DMS53 (cell line): Measurements from ENCODE around the gene RPL35A.
"Not testable (repeated sequence)": the region's sequence is repeated elsewhere in the genome, so short reads cannot be mapped to it uniquely, and the experiment has no call there.

Experiments used
- DNase-seq: peaks from one replicate; lab custom pipeline; 2025; lab: John Stamatoyannopoulos, UW

Gene RPL35A

DNA sequence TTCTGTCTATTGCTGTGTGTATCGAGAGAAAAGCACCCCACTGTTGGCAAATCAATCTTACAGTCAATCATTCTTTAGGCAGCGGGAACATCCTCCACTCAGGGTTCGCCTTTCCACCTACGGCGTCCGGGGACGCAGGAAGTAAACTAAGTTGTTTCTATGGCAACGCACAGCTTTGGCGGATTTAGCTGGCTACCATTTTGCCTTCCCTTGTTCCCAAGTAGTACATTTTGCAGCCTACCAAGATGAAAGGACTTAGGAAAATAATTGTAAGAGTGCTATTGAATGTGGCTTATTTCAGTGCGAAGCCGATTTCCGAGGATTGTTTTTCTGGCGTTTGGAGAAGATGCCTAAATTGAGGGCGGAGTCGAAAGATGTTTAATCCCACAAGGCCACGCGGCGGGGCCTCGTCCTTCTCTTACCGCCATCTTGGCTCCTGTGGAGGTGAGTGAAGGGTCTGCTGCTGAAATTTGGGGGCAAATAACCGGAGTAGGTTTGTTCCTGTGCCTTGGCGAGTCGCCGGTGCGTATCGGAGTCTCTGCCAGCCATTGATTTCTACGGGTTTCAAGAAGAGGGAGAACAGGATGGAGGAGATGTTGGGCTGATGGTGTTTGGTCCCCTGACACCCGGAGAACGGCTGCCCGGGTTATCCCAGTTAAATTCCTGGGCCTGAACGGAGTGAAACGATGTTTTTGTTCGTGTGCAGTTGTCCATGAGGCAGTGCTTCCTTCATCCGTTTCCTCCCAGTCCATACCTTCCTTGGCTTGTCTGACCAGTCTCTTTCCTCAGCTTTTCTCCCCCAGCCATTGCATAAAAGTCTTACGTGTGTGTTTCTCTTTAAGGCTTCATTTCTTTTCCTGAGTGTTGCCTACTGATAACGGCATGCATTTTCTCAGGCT is at the start of gene RPL35A:
Gene RPL35A, plus strand, starts transcription at position 413 of the 899 bp plus-strand sequence. CDS start 778 bp downstream, outside the sequence.
- peak; percentile 97 for DNase-seq

GRCh38 chr3:197901626-197902025 is 48.4 kb upstream of the RPL35A start:
- no peak for DNase-seq

DNA sequence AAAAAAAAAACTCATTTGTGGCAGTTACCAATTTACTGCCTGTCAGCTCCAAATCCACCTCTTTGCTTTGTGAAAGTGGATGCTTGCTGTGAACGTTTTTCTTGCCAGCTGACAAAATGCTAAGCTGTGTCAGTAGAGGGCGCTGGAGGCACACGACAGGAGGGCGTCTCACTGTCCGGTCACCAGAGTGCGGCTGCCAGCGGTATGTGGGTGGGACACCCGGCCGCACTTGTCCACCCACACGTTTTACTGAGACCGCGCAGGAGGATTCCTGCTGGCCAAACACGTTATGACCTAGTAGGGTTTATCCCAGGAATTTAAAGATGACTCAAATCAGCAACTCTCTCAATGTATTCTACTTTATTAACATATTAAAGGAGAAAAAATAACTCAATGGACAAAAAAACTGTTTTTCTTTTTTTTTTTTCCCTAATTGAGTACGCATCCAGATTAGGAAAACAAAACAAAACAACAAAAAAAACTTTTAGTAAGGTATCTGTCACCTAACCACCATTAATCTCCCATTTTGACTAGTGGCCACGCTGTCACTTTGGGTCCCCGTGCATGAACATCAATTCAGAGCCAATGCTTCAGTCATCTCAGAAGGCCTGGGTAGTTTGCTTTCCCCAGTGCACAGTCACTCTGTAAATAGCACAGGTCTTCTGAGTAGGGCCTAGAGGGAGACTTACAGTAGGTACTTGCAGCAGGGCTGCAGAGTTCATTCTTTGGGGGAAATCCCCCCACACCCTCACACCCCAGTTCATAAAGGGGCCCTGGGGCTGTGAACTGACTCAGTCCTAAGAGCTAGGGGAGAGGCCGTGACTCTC is 43.8 kb upstream of the RPL35A start:
- DNase-seq, result peak; percentile 86

- DNase-seq, result no peak
Observed at GRCh38 chr3:197906850-197907187, 43.2 kb upstream of the RPL35A start.

- DNase-seq, result no peak
Observed at GRCh38 chr3:197907196-197907595, 42.8 kb upstream of the RPL35A start.

- DNase-seq, result not testable (repeated sequence)
Observed at GRCh38 chr3:197908550-197908949, 41.4 kb upstream of the RPL35A start.

DNA sequence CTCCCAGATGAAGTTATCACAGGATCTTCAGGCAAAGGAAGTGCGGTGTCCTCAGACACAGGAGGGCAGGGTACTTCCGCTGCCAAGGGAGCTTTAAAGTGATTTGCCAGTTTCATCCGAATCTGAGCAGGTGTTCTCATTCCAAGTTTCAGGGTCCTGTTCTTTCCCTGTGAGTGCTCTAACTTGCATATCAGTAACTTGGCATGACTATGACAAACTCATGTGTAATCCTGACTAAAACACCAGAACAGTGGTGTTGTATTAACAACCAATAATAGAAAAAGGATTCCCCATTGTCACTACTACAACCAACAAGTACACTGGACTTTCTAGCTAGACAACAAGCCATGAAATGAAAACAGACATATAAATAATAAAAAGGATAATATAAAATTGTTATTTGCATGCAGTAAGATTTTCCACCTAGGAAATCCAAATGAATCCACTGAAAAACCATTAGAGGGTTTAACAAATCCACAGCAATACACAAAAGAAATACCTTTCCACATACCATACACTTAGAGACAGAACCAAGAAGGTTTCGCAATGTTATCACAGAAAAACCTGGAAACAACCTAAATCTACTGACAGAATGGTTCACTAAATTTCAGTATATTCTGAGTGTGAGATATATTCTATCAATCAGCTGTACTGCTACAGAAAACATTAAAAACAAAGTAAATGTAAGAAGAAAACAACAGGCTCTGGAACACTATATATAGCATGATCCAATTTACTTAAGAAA is 40.9 kb upstream of the RPL35A start:
- DNase-seq, result no peak

- no peak for DNase-seq
Observed at GRCh38 chr3:197912741-197913476, 37.1 kb upstream of the RPL35A start.

DNA sequence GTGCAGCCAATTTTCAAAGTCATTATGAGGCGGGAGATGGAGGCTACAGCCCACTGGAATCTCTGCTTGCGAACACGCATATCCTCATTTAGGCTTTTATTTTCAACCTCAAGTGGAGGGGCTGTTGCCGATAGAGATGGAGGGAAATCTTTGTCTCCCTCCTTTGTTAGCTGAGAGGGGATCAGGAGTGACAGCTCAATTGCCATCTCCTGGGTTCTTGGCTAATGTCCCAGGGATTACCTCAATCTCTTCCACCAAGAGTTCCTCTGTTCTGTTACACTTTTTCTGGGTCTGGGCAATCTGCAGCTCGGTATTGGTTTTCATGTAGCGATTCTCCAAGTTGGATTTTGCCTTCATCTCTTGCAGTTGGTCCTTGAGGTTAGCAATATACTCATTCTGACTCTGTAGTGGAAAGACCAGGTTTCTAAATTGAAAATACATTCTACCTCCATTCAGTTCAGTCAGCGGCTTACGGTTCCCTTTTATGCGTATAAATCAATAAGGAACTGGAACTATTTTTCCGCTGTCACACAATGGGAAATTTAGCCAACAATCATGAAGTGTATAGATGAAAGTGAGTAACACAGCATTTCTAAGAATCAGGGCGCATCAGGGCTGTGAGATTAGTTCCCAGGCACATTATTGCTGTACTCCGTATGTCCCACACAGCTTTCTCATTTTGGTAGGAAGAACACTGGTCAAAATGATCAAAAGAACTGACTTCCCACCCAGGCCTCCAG is 36.2 kb upstream of the RPL35A start:
- no peak for DNase-seq

DNA sequence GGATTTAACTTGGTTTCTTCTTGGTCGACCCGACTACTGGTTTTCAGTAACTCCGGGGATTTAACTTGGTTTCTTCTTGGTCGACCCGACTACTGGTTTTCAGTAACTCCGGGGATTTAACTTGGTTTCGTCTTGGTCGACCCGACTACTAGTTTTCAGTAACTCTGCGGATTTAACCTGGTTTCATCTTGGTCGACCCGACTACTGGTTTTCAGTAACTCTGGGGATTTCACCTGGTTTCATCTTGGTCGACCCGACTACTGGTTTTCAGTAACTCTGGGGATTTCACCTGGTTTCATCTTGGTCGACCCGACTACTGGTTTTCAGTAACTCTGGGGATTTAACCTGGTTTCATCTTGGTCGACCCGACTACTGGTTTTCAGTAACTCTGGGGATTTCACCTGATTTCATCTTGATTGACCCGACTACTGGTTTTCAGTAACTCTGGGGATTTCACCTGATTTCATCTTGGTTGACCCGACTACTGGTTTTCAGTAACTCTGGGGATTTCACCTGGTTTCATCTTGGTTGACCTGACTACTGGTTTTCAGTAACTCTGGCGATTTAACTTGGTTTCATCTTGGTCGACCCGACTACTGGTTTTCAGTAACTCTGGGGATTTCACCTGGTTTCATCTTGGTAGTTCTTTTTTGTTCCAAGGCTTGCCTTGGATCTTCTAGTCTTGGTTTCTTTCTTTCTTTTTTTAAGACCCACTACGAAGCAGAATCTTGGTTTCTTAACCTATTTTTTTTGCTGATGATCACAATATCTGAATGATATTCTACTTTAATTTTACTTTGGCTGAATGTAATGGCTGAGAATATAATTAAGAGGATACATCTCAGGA is 28.3 kb upstream of the RPL35A start:
- not testable (repeated sequence) for DNase-seq

- peak; percentile 5 for DNase-seq
Observed at GRCh38 chr3:197926418-197926817, 23.6 kb upstream of the RPL35A start.

DNA sequence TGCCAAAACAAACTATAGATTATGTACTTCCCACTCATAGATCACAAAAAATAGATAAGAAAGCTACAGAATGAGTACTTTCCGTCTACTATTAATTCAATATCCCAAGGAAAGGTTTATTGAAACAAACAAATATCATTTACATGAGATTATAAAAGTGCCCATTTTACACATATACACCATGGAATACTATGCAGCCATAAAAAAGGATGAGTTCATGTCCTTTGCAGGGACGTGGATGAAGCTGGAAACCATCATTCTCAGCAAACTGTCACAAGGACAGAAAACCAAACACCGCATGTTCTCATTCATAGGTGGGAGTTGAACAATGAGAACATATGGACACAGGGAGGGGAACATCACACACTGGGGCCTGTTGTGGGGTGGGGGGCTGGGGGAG is 22.4 kb upstream of the RPL35A start:
- DNase-seq, result not testable (repeated sequence)

DNA sequence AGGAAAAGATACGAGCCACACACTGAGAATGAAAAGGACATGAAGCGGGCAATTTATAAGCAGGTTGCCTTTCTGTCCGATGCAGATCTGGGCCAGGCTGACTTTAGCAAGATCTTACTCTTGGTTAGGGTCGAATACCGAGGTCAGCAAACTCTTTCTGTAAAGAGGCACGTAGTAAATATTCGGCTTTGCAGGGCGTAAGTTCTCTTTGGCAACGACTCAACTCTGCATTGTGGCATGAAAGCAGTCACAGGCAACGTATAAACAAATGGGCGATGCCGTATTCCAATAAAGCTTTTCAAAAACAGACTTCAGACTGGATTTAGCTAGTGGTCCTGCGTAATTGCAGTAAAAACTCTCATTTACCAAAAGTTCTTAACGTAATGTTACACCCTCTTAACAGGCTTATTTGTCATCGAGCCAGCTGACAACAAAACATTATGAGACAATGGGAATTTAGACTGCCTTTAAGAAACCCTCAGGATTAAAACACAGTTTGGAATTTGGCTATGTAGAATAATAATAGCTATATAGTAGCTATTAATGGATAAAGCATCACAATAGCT is 13.1 kb upstream of the RPL35A start:
- no peak for DNase-seq

GRCh38 chr3:197940745-197941384 is 9.1 kb upstream of the RPL35A start:
- DNase-seq, result no peak

- peak; percentile 63 for DNase-seq
Observed at GRCh38 chr3:197942956-197943556, 6.9 kb upstream of the RPL35A start.

DNA sequence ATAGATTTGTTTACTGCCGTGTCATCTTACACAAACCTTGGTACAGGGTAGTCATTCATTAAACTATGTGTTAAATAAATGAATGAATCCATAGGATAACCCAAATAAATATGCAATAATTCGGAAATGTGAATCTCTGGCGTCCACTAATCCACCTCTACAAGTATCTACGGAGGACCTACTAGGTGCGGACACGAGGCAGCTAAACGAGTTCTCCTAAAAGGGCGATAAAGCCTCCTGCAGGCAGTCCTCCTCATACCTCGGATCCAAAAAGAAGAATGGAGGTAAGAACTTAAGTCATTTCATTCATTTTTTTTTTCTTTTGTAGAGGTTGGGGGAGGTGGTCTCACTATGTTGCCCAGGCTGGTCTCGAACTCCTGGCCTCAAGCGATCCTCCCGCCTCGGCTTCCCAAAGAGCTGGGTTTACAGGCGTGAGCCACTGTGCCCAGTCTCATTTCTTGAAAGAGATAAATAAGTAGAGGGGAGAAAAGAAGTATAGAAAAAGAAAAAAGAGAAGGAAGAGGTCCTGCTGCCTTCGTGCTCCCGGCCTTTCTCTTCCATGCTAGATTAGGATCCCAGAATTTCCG is 706 bp upstream of the RPL35A start:
- DNase-seq, result peak; percentile 49

DNA sequence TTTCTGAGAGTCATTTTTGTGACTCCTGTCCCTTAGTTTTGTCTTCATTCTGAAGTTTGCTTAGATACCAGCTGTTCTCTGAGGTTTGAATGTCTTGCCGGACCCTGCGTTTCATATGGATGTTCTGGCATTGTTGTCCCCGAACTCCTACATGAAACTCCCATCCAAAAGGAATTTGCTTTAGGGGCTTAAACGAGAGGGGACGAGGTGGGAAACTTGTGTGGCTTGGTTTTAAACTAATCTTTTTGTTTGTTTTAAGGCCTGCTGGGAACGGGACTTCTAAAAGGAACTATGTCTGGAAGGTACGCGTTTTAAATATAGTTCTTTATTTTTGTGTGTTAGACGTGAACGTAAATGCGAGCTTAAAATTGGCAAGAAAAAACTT is 679 bp downstream of the RPL35A start:
- no peak for DNase-seq

DNA sequence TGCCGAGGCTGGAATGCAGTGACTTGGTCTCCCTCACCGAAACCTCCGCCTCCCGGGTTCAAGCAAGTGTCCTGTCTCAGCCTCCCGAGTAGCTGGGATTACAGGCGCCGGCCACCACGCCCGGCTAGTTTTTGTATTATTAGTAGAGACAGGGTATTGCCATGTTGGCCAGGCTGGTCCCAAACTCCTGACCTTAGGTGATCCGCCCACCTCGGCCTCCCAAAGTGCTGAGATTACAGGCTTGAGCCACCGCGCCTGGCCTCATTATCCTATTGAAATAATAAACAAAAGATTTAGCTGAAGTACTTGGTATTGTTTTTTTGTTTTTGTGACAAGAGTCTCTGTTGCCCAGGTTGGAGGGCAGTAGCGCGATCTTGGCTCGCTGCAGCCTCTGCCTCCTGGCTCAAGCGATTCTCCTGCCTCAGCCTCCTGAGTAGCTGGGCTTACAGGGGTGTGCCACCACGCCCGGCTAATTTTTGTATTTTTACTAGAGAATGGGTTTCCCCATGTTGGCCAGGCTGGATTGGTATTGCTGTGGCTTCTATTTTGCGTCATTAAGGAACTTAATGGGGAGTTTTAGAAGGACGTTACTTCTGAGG is 1.5 kb downstream of the RPL35A start:
- DNase-seq, result no peak
